ENCODE data around the gene LRRTM4.

The LRRTM4 gene

GRCh38 chr2:77443076-77443475, 79.1 kb downstream of the LRRTM4 start:
- TF ChIP-seq, protein P1, sequence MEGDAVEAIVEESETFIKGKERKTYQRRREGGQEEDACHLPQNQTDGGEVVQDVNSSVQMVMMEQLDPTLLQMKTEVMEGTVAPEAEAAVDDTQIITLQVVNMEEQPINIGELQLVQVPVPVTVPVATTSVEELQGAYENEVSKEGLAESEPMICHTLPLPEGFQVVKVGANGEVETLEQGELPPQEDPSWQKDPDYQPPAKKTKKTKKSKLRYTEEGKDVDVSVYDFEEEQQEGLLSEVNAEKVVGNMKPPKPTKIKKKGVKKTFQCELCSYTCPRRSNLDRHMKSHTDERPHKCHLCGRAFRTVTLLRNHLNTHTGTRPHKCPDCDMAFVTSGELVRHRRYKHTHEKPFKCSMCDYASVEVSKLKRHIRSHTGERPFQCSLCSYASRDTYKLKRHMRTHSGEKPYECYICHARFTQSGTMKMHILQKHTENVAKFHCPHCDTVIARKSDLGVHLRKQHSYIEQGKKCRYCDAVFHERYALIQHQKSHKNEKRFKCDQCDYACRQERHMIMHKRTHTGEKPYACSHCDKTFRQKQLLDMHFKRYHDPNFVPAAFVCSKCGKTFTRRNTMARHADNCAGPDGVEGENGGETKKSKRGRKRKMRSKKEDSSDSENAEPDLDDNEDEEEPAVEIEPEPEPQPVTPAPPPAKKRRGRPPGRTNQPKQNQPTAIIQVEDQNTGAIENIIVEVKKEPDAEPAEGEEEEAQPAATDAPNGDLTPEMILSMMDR (IDR thresholded peaks at IDR 0.05; ENCODE audit: insufficient read depth, missing control alignments): no peak
- no peak for DNase-seq (ENCODE audit: insufficient read length, low spot score)
- no peak for FAIRE-seq

- FAIRE-seq (no peak), DNase-seq (ENCODE audit: insufficient read length, low spot score) (no peak)
- TF ChIP-seq, protein P1 (IDR thresholded peaks at IDR 0.05; ENCODE audit: insufficient read depth, missing control alignments): no peak
Observed at GRCh38 chr2:77434880-77435279, 87.3 kb downstream of the LRRTM4 start.

DNA sequence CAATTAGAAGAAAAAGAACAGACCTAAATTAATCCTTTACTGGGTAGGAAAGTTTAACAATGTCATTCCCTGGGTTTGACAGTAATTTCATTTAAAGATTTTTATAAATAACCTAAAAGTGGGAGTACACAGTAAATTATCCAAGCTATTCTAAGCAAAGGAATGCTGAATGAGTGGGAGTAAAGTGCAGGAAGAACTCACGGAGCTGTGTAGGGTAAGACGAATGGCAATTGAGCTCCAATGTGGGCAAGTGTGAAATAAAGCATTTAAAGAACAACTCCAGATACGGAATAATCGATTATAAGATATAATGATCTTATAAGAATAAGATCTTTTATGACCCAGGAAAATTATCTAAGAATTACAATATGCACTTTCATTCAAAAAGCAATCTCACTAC, 93.2 kb downstream of the LRRTM4 start:
- DNase-seq (ENCODE audit: insufficient read length, low spot score) (no peak), FAIRE-seq (no peak)
- TF ChIP-seq, protein P1 (IDR thresholded peaks at IDR 0.05; ENCODE audit: insufficient read depth, missing control alignments): no peak

DNA sequence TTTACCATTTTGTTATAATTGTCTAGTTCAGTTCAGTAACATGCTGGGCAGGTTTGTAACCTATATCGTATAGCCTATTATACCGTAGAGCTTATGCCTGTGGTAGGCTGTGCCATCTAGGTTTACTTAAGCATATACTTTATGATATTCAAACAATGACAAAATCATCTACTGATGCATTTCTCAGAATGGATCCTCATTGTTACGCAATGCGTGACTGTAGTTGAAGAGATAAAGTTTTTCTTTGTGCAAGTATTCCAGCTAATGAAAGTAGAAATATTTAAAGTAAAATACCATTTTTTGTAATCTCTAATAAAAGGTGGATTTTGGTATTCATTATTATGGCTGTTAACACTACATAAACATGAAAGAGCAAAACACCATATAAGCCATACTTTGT, 100.2 kb downstream of the LRRTM4 start:
- FAIRE-seq (no peak), DNase-seq (ENCODE audit: insufficient read length, low spot score) (no peak)
- TF ChIP-seq, protein P1 (IDR thresholded peaks at IDR 0.05; ENCODE audit: insufficient read depth, missing control alignments): no peak

DNA sequence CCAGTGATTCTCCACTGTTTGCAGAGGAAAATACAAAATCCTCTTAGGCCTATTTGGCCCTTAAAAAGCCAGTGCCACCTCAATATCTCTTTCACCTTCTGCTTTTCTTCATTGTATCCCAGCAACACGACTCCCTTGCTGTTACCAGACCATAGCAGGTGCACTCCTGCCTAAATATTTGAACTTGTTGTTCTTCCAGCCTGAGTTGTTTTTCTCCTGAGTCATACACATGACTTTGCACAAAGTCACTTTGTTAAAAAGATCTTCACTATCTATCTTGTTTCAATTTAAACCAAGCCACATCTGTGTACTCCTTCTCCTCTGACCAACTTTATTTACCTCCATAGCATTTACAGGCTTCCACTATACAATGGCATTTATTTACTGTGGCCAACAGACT, 103.6 kb downstream of the LRRTM4 start:
- TF ChIP-seq, protein P1 (IDR thresholded peaks at IDR 0.05; ENCODE audit: insufficient read depth, missing control alignments): no peak
- DNase-seq (ENCODE audit: insufficient read length, low spot score) (no peak), FAIRE-seq (no peak)

- TF ChIP-seq, protein P1 (IDR thresholded peaks at IDR 0.05; ENCODE audit: insufficient read depth, missing control alignments): no peak
- DNase-seq (ENCODE audit: insufficient read length, low spot score) (no peak), FAIRE-seq (no peak)
Observed at GRCh38 chr2:77404189-77404588, 118.0 kb downstream of the LRRTM4 start.

- TF ChIP-seq, protein P1 (IDR thresholded peaks at IDR 0.05; ENCODE audit: insufficient read depth, missing control alignments): no peak
- FAIRE-seq: peak; percentile 6
- no peak for DNase-seq (ENCODE audit: insufficient read length, low spot score)
Observed at GRCh38 chr2:77398970-77399600, 123.1 kb downstream of the LRRTM4 start.
